Left kidney (tissue), 2 donors: ENCODE data around the gene ZBTB37. TPM values are rescaled to one million over a fixed set of nuclear protein-coding genes. Genes with fewer than 3 reads are reported as not detected.
"Not testable (repeated sequence)": the region's sequence is repeated elsewhere in the genome, so short reads cannot be mapped to it uniquely, and the experiment has no call there.

Source experiments
- DNase-seq: peaks from one replicate; pipeline ENCODE4 v3.0.0-alpha.2; 2013
- polyA plus RNA-seq: library from polyadenylated mRNA; unstranded; fragments of 120-200 nt; gene quantifications from one replicate; pipeline ENCODE4 v1.2.1, GENCODE V29; 2013; ENCODE audit not compliant: insufficient read length

ZBTB37 gene
- polyA plus RNA-seq, 1 donor, result 13.8 TPM

GRCh38 chr1:173864179-173864867 is 3.9 kb upstream of the ZBTB37 start:
- no peak for DNase-seq

GRCh38 chr1:173865468-173866164 is 2.6 kb upstream of the ZBTB37 start:
- no peak for DNase-seq

- DNase-seq, result no peak
Observed at GRCh38 chr1:173866413-173867115, 1.6 kb upstream of the ZBTB37 start.

DNA sequence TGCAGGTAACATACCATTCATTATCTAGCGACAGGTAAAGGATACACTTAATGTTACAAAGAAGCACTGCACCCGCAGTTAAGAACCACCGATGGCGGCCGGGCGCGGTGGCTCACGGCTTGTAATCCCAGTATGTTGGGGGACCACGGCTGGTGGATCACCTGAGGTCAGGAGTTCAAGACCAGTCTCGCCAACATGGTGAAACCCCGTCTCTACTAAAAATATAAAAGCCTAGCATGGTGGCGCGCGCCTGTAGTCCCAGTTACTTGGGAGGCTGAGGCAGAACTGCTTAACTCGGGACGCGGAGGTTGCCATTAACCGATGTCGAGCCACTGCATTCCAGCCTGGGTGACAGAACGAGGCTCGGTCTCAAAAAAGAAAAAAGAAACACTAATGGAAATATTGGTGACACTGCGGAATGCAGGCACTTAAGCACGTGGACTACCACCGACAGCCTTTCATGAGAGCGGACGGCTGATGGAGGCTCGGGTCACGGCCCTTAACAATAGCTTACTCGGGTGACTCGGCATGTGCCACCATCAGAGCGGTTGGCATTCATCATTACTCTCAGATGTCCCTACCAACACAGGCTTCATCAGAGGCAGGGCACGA is 933 bp upstream of the ZBTB37 start:
- no peak for DNase-seq

- peak; percentile 100 for DNase-seq
Observed at GRCh38 chr1:173867753-173868265, 371 bp upstream of the ZBTB37 start, which contains the start of gene GAS5. GAS5 (minus strand) TSS chr1:173867989.

- DNase-seq, result no peak
Observed at GRCh38 chr1:173869021-173869359, 810 bp downstream of the ZBTB37 start.

DNA sequence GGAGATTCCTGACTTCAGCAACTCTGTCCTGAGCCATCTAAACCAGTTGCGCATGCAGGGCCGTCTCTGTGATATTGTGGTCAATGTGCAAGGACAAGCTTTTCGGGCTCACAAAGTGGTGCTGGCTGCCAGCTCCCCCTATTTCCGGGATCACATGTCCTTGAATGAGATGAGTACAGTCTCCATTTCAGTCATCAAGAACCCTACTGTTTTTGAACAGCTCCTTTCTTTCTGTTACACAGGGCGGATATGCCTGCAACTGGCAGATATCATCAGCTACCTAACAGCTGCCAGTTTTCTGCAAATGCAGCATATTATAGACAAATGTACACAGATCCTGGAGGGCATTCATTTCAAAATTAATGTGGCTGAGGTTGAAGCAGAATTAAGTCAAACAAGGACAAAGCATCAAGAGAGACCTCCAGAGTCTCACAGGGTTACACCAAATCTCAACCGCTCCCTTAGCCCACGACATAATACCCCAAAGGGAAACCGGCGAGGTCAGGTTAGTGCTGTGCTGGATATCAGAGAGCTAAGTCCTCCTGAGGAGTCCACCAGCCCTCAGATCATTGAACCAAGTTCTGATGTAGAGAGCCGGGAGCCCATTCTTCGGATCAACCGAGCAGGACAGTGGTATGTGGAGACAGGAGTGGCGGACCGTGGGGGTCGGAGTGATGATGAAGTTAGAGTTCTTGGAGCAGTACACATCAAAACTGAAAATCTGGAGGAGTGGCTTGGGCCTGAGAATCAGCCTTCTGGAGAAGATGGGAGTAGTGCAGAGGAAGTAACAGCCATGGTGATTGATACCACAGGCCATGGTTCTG is 2.3 kb downstream of the ZBTB37 start:
- no peak for DNase-seq

DNA sequence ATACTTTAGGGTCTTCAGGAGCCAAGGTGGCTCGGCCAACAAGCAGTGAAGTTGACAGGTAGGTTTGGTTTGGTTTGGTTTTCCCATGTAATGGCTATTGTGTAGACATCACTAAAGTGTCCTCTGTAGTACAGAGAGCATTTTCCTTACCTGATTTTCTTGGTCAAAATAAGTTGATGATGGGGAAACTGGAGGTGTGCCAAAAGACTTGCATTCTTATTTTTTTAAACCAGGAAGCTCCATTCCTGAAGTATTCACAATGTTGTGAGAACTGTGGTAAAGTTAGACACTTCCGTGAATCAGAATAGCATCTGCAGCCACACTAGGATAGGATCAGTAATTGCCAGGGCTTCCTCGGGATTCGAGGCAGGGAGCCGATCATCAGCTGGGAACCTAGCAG is 2.9 kb downstream of the ZBTB37 start:
- DNase-seq, result no peak

DNA sequence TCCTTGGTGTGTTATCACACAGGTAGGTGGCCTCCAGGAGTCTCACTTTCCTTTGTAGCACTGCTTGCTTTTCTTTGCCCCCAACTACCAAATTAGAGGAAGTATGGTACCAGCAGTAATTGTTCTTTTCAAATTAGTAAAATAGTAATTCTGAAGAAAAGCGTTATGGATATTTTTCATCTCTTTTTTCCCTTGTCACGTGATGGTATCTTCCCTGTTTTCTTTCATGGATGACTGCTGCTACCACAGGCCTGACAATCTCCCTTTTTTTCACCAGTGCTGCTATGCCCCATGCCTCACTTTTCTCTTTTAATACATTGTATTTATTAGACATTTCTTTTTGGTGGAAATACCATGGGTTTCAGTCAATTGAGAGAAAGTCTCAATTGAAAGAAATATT is 3.3 kb downstream of the ZBTB37 start:
- no peak for DNase-seq

- no peak for DNase-seq
Observed at GRCh38 chr1:173876732-173877131, 8.6 kb downstream of the ZBTB37 start.

GRCh38 chr1:173878251-173878650 is 10.1 kb downstream of the ZBTB37 start:
- DNase-seq, result no peak

DNA sequence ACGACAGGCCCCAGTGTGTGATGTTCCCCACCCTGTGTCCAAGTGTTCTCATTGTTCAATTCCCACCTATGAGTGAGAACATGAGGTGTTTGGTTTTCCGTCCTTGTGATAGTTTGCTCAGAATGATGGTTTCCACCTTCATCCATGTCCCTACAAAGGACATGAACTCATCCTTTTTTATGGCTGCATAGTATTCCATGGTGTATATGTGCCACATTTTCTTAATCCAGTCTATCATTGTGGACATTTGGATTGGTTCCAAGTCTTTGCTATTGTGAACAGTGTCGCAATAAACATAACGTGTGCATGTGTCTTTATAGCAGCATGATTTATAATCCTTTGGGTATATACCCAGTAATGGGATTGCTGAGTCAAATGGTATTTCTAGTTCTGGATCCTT is 12.9 kb downstream of the ZBTB37 start:
- not testable (repeated sequence) for DNase-seq

DNA sequence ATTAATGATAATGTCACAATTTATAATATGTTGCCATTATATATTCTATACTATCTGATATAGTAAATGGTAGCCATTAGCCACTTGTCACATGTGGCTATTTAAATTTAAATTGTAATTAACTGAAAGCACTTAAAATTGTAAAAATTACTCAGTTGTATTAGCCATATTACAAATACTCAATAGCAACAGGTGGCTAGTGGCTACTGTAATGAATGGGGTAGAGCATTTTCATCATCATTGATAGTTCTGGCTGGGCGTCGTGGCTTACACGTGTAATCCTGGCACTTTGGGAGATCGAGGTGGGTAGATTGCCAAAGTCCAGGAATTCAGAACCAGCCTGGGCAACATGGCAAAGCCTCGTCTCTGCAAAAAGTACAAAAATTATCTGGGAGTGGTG is 16.5 kb downstream of the ZBTB37 start:
- no peak for DNase-seq

- DNase-seq, result no peak
Observed at GRCh38 chr1:173886746-173887611, 18.8 kb downstream of the ZBTB37 start.

DNA sequence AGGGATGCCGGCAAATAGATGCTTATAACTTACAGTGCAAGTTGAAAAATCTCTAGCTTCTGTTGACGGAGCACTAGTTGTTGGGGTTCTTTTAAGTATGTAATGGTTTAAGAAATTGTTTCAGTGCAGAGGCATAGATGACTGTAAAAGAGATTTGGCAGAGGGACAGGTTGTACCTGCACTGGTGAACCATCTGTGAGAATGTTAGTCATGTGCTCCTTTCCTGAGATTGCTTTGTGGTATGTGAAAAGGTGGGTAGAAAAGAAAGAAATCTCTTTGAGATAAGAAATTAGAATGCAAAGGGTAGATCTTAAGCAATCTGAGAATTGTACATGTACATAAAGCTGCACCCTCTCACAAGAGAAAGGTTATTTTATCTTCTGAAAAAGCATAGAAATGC is 19.4 kb downstream of the ZBTB37 start:
- DNase-seq, result no peak

- no peak for DNase-seq
Observed at GRCh38 chr1:173888749-173889148, 20.6 kb downstream of the ZBTB37 start.

DNA sequence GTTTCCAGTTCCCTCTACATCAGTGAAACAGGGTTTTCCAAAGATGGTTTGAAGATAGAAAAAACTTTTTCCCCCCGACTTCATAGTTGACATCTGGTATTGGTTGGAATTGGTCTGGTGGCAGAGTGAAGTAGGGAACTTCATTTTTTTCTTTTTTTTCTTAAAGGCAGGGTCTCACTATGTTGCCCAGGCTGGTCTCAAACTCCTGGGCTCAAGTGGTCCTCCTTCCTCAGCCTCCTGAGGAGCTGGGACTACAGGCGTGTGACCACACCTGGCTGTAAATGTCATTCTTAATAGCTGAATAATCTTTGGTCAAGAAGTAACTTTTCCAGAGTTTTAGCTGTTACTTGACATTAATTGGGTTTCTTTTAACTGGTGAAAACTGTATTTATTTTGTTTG is 21.7 kb downstream of the ZBTB37 start:
- no peak for DNase-seq

DNA sequence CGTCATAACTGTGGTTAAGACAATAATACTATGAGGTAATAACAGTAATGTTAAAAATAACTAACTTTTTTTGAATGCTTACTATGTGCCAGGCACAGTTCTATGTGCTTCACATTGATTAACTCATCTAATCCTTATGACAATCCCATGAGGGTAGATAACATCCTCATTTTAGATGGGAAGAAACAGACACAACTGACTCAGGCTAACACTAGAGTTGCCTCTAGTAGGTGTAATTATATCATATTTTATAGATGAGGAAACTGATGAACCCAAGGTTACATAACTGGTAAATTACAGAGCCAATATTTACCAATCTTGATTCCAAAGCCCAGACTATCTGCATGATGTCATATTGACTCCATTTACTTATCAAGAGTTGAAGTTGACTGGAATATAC is 25.4 kb downstream of the ZBTB37 start:
- DNase-seq, result no peak

DNA sequence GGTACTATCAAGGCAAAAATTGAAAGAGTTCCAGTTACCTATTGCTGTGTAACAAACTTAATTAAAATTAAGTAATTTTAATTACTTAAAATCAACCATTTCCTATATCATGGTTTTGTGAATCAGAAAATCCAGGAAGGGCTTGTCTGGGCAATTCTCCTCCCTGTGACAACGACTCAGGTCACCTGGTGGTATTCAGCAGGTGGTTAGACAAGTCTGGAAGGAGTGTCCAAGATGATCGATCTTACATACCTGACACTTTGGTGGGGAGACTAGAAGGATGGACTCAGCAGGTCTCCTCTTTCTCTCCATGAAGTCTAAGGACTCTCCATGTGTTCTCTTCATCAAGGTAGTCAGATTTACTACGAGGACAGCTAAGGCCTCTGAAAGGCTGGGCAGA is 26.0 kb downstream of the ZBTB37 start:
- no peak for DNase-seq

GRCh38 chr1:173900427-173900826 is 32.2 kb downstream of the ZBTB37 start:
- DNase-seq, result no peak

GRCh38 chr1:173900992-173901391 is 32.8 kb downstream of the ZBTB37 start:
- DNase-seq, result no peak
